Measurements from ENCODE around the gene ZNF268. TPM values are rescaled to one million over a fixed set of nuclear protein-coding genes. Genes with fewer than 3 reads are reported as not detected.

Gene ZNF268
- polyA plus RNA-seq (2013): 7.7 and 8.1 TPM in 2 replicates

GRCh38 chr12:133181238-133181959, at the start of gene ZNF268:
ZNF268 (plus strand) TSS chr12:133181495; CDS start chr12:133181998, 503 bp downstream.
- peak within 1 kb of the TSS; percentile 75 for H2AFZ ChIP-seq (ENCODE audit: insufficient read depth, low read length, poor library complexity)
- H3K27me3 ChIP-seq (ENCODE audit: insufficient read depth, low read length): no peaks in the 10 kb centered on the region
- no CpG with 5 or more reads among the region's 40 CpGs for WGBS (ENCODE audit: extremely low coverage, insufficient coverage, insufficient read length)
- peak within 1 kb of the TSS; percentile 90 for H4K8ac ChIP-seq (ENCODE audit: low read depth, low read length)
- no peaks in the 10 kb centered on the region for H3K79me1 ChIP-seq (ENCODE audit: low read length)
- H3K4ac ChIP-seq (ENCODE audit: low read depth, low read length): peak within 1 kb of the TSS; percentile 11
- H2AK5ac ChIP-seq (ENCODE audit: low read length): peak within 1 kb of the TSS; percentile 38
- H3K27ac ChIP-seq (ENCODE audit: low read depth, low read length): no peak within 1 kb of the TSS
- H4K12ac ChIP-seq (ENCODE audit: low read depth, low read length): peak within 1 kb of the TSS; percentile 88
- H3K9me3 ChIP-seq (ENCODE audit: insufficient read depth, low read depth, low read length): peaks cover 19% of the 10 kb centered on the region
- peak within 1 kb of the TSS; percentile 63 for H3K14ac ChIP-seq (ENCODE audit: low read length)
- no peak within 1 kb of the TSS for H3K23ac ChIP-seq (ENCODE audit: low read length)
- H4K91ac ChIP-seq (ENCODE audit: low read depth, low read length): peak within 1 kb of the TSS; percentile 57
- H2BK5ac ChIP-seq (ENCODE audit: low read depth, low read length, poor library complexity): no peak within 1 kb of the TSS
- H3K4me1 ChIP-seq (ENCODE audit: control insufficient read depth in 1 of 2, insufficient read depth in 2 of 2, low read length in 2 of 2): peaks cover 0 to 3% of the 10 kb centered on the region in 2 experiments
- peak within 1 kb of the TSS; percentile 46 for H3K18ac ChIP-seq (ENCODE audit: low read length)
- peaks cover 5% of the 10 kb centered on the region for H3K79me2 ChIP-seq (ENCODE audit: control insufficient read depth, insufficient read depth, low read length, poor library complexity)
- H3K4me3 ChIP-seq (ENCODE audit: low read depth, low read length): peak within 1 kb of the TSS; percentile 94
- peak within 1 kb of the TSS; percentile 99 for H3K4me2 ChIP-seq (ENCODE audit: low read length)
- H2BK12ac ChIP-seq (ENCODE audit: low read length): no peak within 1 kb of the TSS
- peaks cover 19 to 24% of the 10 kb centered on the region in 2 experiments for H3K36me3 ChIP-seq (ENCODE audit: control insufficient read depth in 1 of 2, insufficient read depth in 2 of 2, low read length in 2 of 2)
- H3K9ac ChIP-seq (ENCODE audit: low read length): peak within 1 kb of the TSS; percentile 80
- H2BK120ac ChIP-seq (ENCODE audit: insufficient read depth, low read length, poor library complexity): peak within 1 kb of the TSS; percentile 14
- peak; percentile 93 to 99 for DNase-seq

- Histone ChIP-seq H2BK12ac (ENCODE audit: low read length) (no peak overlapping the region), H3K23ac (ENCODE audit: low read length) (no peak overlapping the region), H3K79me2 (ENCODE audit: control insufficient read depth, insufficient read depth, low read length, poor library complexity) (no peaks in the 10 kb centered on the region), H2BK5ac (ENCODE audit: low read depth, low read length, poor library complexity) (no peak overlapping the region), H2AK5ac (ENCODE audit: low read length) (no peak overlapping the region), H4K91ac (ENCODE audit: low read depth, low read length) (no peak overlapping the region), H2BK120ac (ENCODE audit: insufficient read depth, low read length, poor library complexity) (no peak overlapping the region), H3K9me3 (ENCODE audit: insufficient read depth, low read depth, low read length) (peaks cover 4% of the 10 kb centered on the region), H3K27me3 (ENCODE audit: insufficient read depth, low read length) (no peaks in the 10 kb centered on the region), H3K18ac (ENCODE audit: low read length) (no peak overlapping the region), H3K4me2 (ENCODE audit: low read length) (no peak overlapping the region), H3K4me3 (ENCODE audit: low read depth, low read length) (no peak overlapping the region), H2AFZ (ENCODE audit: insufficient read depth, low read length, poor library complexity) (no peak overlapping the region), H4K12ac (ENCODE audit: low read depth, low read length) (no peak overlapping the region), H3K36me3 (ENCODE audit: control insufficient read depth in 1 of 2, insufficient read depth in 2 of 2, low read length in 2 of 2) (peaks cover 2 to 17% of the 10 kb centered on the region in 2 experiments), H3K79me1 (ENCODE audit: low read length) (peaks cover under 1% of the 10 kb centered on the region), H3K9ac (ENCODE audit: low read length) (no peak overlapping the region), H4K8ac (ENCODE audit: low read depth, low read length) (no peak overlapping the region), H3K14ac (ENCODE audit: low read length) (no peak overlapping the region), H3K4me1 (ENCODE audit: control insufficient read depth in 1 of 2, insufficient read depth in 2 of 2, low read length in 2 of 2) (no peaks in the 10 kb centered on the region), H3K27ac (ENCODE audit: low read depth, low read length) (no peak overlapping the region), H3K4ac (ENCODE audit: low read depth, low read length) (no peak overlapping the region)
- WGBS (ENCODE audit: extremely low coverage, insufficient coverage, insufficient read length): no CpG with 5 or more reads among the region's 2 CpGs
- DNase-seq: no peak
Observed at GRCh38 chr12:133135747-133136146, 45.5 kb upstream of the ZNF268 start.

DNA sequence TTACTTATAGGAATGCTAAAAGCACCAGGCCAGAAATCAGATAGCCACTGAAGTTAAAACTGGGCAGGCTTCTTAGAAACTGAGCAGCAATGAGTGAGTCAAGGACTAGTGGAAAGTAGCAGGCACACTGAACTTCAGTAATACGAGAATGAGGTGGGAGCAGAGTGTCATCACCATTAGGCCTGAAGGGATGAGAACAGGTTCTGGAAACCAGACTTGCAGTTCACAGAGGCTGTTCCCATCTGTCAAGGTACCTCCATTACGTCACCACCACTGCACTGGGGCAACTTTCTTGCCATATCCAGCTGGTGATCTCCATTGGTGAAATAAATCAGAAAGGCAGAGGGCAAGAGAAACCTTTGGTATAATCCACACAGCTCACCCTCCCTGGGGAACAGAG, 35.3 kb upstream of the ZNF268 start:
- Histone ChIP-seq H3K36me3 (ENCODE audit: control insufficient read depth in 1 of 2, insufficient read depth in 2 of 2, low read length in 2 of 2) (peaks cover 26 to 27% of the 10 kb centered on the region in 2 experiments), H2AFZ (ENCODE audit: insufficient read depth, low read length, poor library complexity) (no peak overlapping the region), H4K12ac (ENCODE audit: low read depth, low read length) (no peak overlapping the region), H3K79me2 (ENCODE audit: control insufficient read depth, insufficient read depth, low read length, poor library complexity) (no peaks in the 10 kb centered on the region), H3K23ac (ENCODE audit: low read length) (peak overlapping the region; percentile 85), H3K4ac (ENCODE audit: low read depth, low read length) (no peak overlapping the region), H3K27ac (ENCODE audit: low read depth, low read length) (no peak overlapping the region), H2BK120ac (ENCODE audit: insufficient read depth, low read length, poor library complexity) (no peak overlapping the region), H3K18ac (ENCODE audit: low read length) (no peak overlapping the region), H3K4me2 (ENCODE audit: low read length) (no peak overlapping the region), H3K14ac (ENCODE audit: low read length) (no peak overlapping the region), H3K9ac (ENCODE audit: low read length) (no peak overlapping the region), H4K91ac (ENCODE audit: low read depth, low read length) (no peak overlapping the region), H2AK5ac (ENCODE audit: low read length) (no peak overlapping the region), H3K79me1 (ENCODE audit: low read length) (no peaks in the 10 kb centered on the region), H3K4me3 (ENCODE audit: low read depth, low read length) (no peak overlapping the region), H3K4me1 (ENCODE audit: control insufficient read depth in 1 of 2, insufficient read depth in 2 of 2, low read length in 2 of 2) (no peaks in the 10 kb centered on the region), H3K27me3 (ENCODE audit: insufficient read depth, low read length) (no peaks in the 10 kb centered on the region), H3K9me3 (ENCODE audit: insufficient read depth, low read depth, low read length) (peaks cover 11% of the 10 kb centered on the region), H4K8ac (ENCODE audit: low read depth, low read length) (no peak overlapping the region), H2BK5ac (ENCODE audit: low read depth, low read length, poor library complexity) (no peak overlapping the region), H2BK12ac (ENCODE audit: low read length) (no peak overlapping the region)
- DNase-seq: no peak
- no CpG with 5 or more reads among the region's 2 CpGs for WGBS (ENCODE audit: extremely low coverage, insufficient coverage, insufficient read length)

- H4K91ac ChIP-seq (ENCODE audit: low read depth, low read length): no peak overlapping the region
- H3K23ac ChIP-seq (ENCODE audit: low read length): no peak overlapping the region
- no peak for DNase-seq
- H3K4me2 ChIP-seq (ENCODE audit: low read length): no peak overlapping the region
- no peak overlapping the region for H2AK5ac ChIP-seq (ENCODE audit: low read length)
- H3K9me3 ChIP-seq (ENCODE audit: insufficient read depth, low read depth, low read length): peaks cover 19% of the 10 kb centered on the region
- no peaks in the 10 kb centered on the region for H3K27me3 ChIP-seq (ENCODE audit: insufficient read depth, low read length)
- no peak overlapping the region for H3K4ac ChIP-seq (ENCODE audit: low read depth, low read length)
- no peak overlapping the region for H4K12ac ChIP-seq (ENCODE audit: low read depth, low read length)
- H3K9ac ChIP-seq (ENCODE audit: low read length): no peak overlapping the region
- no peak overlapping the region for H3K18ac ChIP-seq (ENCODE audit: low read length)
- H4K8ac ChIP-seq (ENCODE audit: low read depth, low read length): no peak overlapping the region
- H3K14ac ChIP-seq (ENCODE audit: low read length): no peak overlapping the region
- no peak overlapping the region for H2BK12ac ChIP-seq (ENCODE audit: low read length)
- H3K4me1 ChIP-seq (ENCODE audit: control insufficient read depth in 1 of 2, insufficient read depth in 2 of 2, low read length in 2 of 2): no peaks in the 10 kb centered on the region
- H3K27ac ChIP-seq (ENCODE audit: low read depth, low read length): no peak overlapping the region
- WGBS (ENCODE audit: extremely low coverage, insufficient coverage, insufficient read length): no CpG with 5 or more reads among the region's 2 CpGs
- H3K79me2 ChIP-seq (ENCODE audit: control insufficient read depth, insufficient read depth, low read length, poor library complexity): no peaks in the 10 kb centered on the region
- no peaks in the 10 kb centered on the region for H3K79me1 ChIP-seq (ENCODE audit: low read length)
- peaks cover 11 to 27% of the 10 kb centered on the region in 2 experiments for H3K36me3 ChIP-seq (ENCODE audit: control insufficient read depth in 1 of 2, insufficient read depth in 2 of 2, low read length in 2 of 2)
- no peak overlapping the region for H2AFZ ChIP-seq (ENCODE audit: insufficient read depth, low read length, poor library complexity)
- no peak overlapping the region for H3K4me3 ChIP-seq (ENCODE audit: low read depth, low read length)
- no peak overlapping the region for H2BK5ac ChIP-seq (ENCODE audit: low read depth, low read length, poor library complexity)
- no peak overlapping the region for H2BK120ac ChIP-seq (ENCODE audit: insufficient read depth, low read length, poor library complexity)
Observed at GRCh38 chr12:133156125-133156690, 25.1 kb upstream of the ZNF268 start.
